WTC11 (cell line): Measurements from ENCODE around the gene HDAC9. TPM values are rescaled to one million over a fixed set of nuclear protein-coding genes. Genes with fewer than 3 reads are reported as not detected.

Experiments used
- ATAC-seq: fragments of 200-7000 bp; cut with Tn5 transposase; 2 replicates; pipeline ENCODE4 v1.10.0; 2021; ENCODE audit warnings: mild to moderate bottlenecking, moderate library complexity
- CTCF ChIA-PET: fragments of 300-600 bp; sonication (Branson Sonifier 250); formaldehyde crosslinking; loops from one replicate; lab custom pipeline; 2021; ENCODE audit warnings: antibody characterized with exemption; lab: Charles Lee
- POLR2A ChIA-PET: fragments of 350-600 bp; sonication (Branson Sonifier 250); formaldehyde crosslinking; loops from one replicate; lab custom pipeline; 2021; ENCODE audit warnings: antibody characterized with exemption; lab: Charles Lee
- DNase-seq: peaks from one replicate; pipeline ENCODE4 v3.0.0; 2021; ENCODE audit warnings: low spot score
- H3K27ac Mint-ChIP-seq: 2 replicates; pipeline ENCODE4 v1.8.0; 2021; ENCODE audit warnings: mixed read lengths
- H3K27me3 Mint-ChIP-seq: 2 replicates; pipeline ENCODE4 v1.8.0; 2021; ENCODE audit warnings: low read depth, mild to moderate bottlenecking, moderate library complexity, mixed read lengths
- H3K36me3 Mint-ChIP-seq: 2 replicates; pipeline ENCODE4 v1.8.0; 2021; ENCODE audit warnings: mixed read lengths
- H3K4me1 Mint-ChIP-seq: 2 replicates; pipeline ENCODE4 v1.8.0; 2022; ENCODE audit warnings: mixed read lengths
- H3K4me3 Mint-ChIP-seq: 2 replicates; pipeline ENCODE4 v1.8.0; 2021; ENCODE audit warnings: mild to moderate bottlenecking, moderate library complexity, mixed read lengths
- H3K9me3 Mint-ChIP-seq: 2 replicates; pipeline ENCODE4 v1.8.0; 2021; ENCODE audit warnings: mixed read lengths
- ELF4 ChIP-seq: sonication (generic); formaldehyde crosslinking; IDR thresholded peaks from 2 replicates; pipeline ENCODE4 v1.8.1; 2022; ENCODE audit warnings: low read depth, mild to moderate bottlenecking, moderate library complexity, missing genetic modification reagents
- EMX1 ChIP-seq: fragments of 250-450 bp; sonication (Bioruptor Pico); IDR thresholded peaks from 2 replicates; pipeline ENCODE4 v1.8.0; 2021; ENCODE audit warnings: mild to moderate bottlenecking
- GABPB1 ChIP-seq: sonication (generic); formaldehyde crosslinking; IDR thresholded peaks from 2 replicates; pipeline ENCODE4 v1.8.1; 2023; ENCODE audit warnings: mild to moderate bottlenecking, missing genetic modification reagents
- GTF2I ChIP-seq: fragments of 250-450 bp; sonication (Bioruptor Pico); conservative IDR thresholded peaks from 2 replicates; pipeline ENCODE4 v1.4.0; 2021; ENCODE audit warnings: mild to moderate bottlenecking
- JUN ChIP-seq: sonication (generic); formaldehyde crosslinking; IDR thresholded peaks from 2 replicates; pipeline ENCODE4 v1.8.0; 2023; ENCODE audit warnings: mild to moderate bottlenecking, missing genetic modification reagents
- KAT7 ChIP-seq: sonication (generic); formaldehyde crosslinking; IDR thresholded peaks from 2 replicates; pipeline ENCODE4 v1.8.1; 2023; ENCODE audit warnings: missing genetic modification reagents, mild to moderate bottlenecking, borderline replicate concordance
- MYBL2 ChIP-seq: sonication (generic); formaldehyde crosslinking; IDR thresholded peaks from 2 replicates; pipeline ENCODE4 v1.8.1; 2023; ENCODE audit warnings: mild to moderate bottlenecking, moderate library complexity, missing genetic modification reagents
- NR3C1 ChIP-seq: sonication (generic); formaldehyde crosslinking; conservative IDR thresholded peaks from 2 replicates; pipeline ENCODE4 v1.8.1; 2023; ENCODE audit warnings: low read depth, mild to moderate bottlenecking, missing genetic modification reagents
- SMAD3 ChIP-seq: sonication (generic); formaldehyde crosslinking; IDR thresholded peaks from 2 replicates; pipeline ENCODE4 v1.8.0; 2022; ENCODE audit warnings: missing genetic modification reagents, mild to moderate bottlenecking, borderline replicate concordance
- SOX15 ChIP-seq: fragments of 250-450 bp; sonication (Bioruptor Pico); IDR thresholded peaks from 2 replicates; pipeline ENCODE4 v1.9.0; 2021; ENCODE audit warnings: mild to moderate bottlenecking
- TEAD4 ChIP-seq: sonication (generic); formaldehyde crosslinking; IDR thresholded peaks from 2 replicates; pipeline ENCODE4 v1.8.0; 2022; ENCODE audit warnings: mild to moderate bottlenecking, missing genetic modification reagents
- TP53 ChIP-seq: sonication (generic); formaldehyde crosslinking; IDR thresholded peaks from 2 replicates; pipeline ENCODE4 v1.8.1; 2023; ENCODE audit warnings: mild to moderate bottlenecking, missing genetic modification reagents
- ZBTB21 ChIP-seq: sonication (generic); formaldehyde crosslinking; IDR thresholded peaks from 2 replicates; pipeline ENCODE4 v1.8.1; 2023; ENCODE audit warnings: mild to moderate bottlenecking, missing genetic modification reagents, borderline replicate concordance
- total RNA-seq: library from RNA; stranded (reverse); gene quantifications from 3 replicates; pipeline ENCODE4 v1.2.3, GENCODE V29; 2021
- TF ChIP-seq, protein P1 (sequence below): fragments of 250-450 bp; sonication (Bioruptor Pico); conservative IDR thresholded peaks from 2 replicates; pipeline ENCODE4 v1.9.0; 2021; ENCODE audit warnings: mild to moderate bottlenecking
- TF ChIP-seq, protein P2 (sequence below): sonication (generic); formaldehyde crosslinking; conservative IDR thresholded peaks from 2 replicates; pipeline ENCODE4 v1.8.1; 2023; ENCODE audit warnings: mild to moderate bottlenecking, low read depth, missing genetic modification reagents, moderate library complexity
- TF ChIP-seq, protein P3 (sequence below): sonication (generic); formaldehyde crosslinking; IDR thresholded peaks from 2 replicates; pipeline ENCODE4 v1.8.0; 2022; ENCODE audit warnings: mild to moderate bottlenecking, missing genetic modification reagents
- TF ChIP-seq, protein P4 (sequence below): sonication (generic); formaldehyde crosslinking; IDR thresholded peaks from 2 replicates; pipeline ENCODE4 v1.8.1; 2023; ENCODE audit warnings: mild to moderate bottlenecking, moderate library complexity, missing genetic modification reagents
- TF ChIP-seq, protein P5 (sequence below): sonication (generic); formaldehyde crosslinking; IDR thresholded peaks from 2 replicates; pipeline ENCODE4 v1.8.1; 2023; ENCODE audit warnings: mild to moderate bottlenecking, missing genetic modification reagents, borderline replicate concordance
- TF ChIP-seq, protein P6 (sequence below): sonication (generic); formaldehyde crosslinking; IDR thresholded peaks from 2 replicates; pipeline ENCODE4 v1.8.0; 2023; ENCODE audit warnings: missing genetic modification reagents, mild to moderate bottlenecking, borderline replicate concordance
- TF ChIP-seq, protein P7 (sequence below): sonication (generic); formaldehyde crosslinking; IDR thresholded peaks from 2 replicates; pipeline ENCODE4 v1.8.1; 2022; ENCODE audit warnings: low read depth, missing genetic modification reagents, borderline replicate concordance

HDAC9 gene
- total RNA-seq, 1 experiment from 2014 or later = 18.8 TPM

DNA sequence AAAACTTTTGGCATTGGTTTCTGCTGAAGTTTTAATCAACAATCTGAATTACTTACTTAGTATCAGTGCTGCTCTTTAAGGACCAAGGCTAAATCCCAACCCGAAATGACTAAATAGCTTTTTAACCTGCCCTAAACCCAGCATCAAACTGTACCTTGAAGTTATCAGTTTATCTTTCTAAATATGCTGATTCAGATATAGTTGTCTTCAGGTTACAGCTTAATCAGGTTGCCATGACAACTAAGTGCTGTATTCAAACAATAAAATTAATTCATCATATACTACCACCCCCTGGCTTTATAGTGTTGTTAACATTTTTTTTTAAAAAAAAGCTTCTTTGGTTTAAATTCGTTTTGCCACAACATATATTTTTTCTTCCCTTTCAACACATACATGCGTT, 382.3 kb downstream of the HDAC9 start:
- TF ChIP-seq, protein P1, sequence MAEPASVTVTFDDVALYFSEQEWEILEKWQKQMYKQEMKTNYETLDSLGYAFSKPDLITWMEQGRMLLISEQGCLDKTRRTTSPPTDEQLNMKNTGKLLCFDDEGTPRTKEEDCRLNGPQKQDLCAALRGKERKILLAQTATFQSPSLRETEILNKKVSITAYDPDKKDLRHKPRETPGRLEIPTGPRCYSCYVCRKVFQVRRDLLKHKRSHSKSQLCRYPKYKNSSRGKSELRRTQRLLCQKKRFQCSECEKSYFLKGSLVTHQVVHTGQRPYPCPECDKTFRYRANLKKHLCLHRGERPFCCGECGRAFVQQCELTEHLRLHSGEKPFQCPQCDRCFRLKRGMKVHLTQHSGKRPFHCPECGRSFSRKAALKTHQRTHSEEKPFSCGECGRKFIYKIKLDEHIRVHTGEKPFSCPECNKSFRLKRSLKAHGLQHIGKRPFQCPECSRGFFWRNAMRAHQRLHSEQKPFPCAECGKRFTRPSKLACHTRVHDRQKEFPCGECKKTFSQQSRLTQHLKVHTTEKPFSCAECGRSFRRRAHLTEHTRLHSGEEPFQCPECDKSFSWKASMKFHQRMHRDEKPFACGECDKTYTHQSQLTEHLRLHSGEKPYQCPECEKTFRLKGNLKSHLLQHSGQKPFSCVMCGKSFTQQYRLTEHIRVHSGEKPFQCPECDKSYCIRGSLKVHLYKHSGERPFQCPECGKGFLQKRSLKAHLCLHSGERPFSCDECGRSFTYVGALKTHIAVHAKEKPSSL (CRISPR knock-in tag) = no peak
- TF ChIP-seq SOX15 (no peak), KAT7 (CRISPR knock-in tag) (no peak), TP53 (CRISPR knock-in tag) (no peak), ELF4 (no peak), JUN (no peak), SMAD3 (CRISPR knock-in tag) (no peak), GTF2I (CRISPR knock-in tag) (no peak), MYBL2 (CRISPR knock-in tag) (no peak), EMX1 (no peak), NR3C1 (no peak), GABPB1 (CRISPR knock-in tag) (no peak), ZBTB21 (CRISPR knock-in tag) (no peak), TEAD4 (CRISPR knock-in tag) (no peak)
- TF ChIP-seq, protein P2, sequence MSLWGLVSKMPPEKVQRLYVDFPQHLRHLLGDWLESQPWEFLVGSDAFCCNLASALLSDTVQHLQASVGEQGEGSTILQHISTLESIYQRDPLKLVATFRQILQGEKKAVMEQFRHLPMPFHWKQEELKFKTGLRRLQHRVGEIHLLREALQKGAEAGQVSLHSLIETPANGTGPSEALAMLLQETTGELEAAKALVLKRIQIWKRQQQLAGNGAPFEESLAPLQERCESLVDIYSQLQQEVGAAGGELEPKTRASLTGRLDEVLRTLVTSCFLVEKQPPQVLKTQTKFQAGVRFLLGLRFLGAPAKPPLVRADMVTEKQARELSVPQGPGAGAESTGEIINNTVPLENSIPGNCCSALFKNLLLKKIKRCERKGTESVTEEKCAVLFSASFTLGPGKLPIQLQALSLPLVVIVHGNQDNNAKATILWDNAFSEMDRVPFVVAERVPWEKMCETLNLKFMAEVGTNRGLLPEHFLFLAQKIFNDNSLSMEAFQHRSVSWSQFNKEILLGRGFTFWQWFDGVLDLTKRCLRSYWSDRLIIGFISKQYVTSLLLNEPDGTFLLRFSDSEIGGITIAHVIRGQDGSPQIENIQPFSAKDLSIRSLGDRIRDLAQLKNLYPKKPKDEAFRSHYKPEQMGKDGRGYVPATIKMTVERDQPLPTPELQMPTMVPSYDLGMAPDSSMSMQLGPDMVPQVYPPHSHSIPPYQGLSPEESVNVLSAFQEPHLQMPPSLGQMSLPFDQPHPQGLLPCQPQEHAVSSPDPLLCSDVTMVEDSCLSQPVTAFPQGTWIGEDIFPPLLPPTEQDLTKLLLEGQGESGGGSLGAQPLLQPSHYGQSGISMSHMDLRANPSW = no peak
- TF ChIP-seq, protein P3, sequence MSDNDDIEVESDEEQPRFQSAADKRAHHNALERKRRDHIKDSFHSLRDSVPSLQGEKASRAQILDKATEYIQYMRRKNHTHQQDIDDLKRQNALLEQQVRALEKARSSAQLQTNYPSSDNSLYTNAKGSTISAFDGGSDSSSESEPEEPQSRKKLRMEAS (CRISPR knock-in tag) = no peak
- TF ChIP-seq, protein P4, sequence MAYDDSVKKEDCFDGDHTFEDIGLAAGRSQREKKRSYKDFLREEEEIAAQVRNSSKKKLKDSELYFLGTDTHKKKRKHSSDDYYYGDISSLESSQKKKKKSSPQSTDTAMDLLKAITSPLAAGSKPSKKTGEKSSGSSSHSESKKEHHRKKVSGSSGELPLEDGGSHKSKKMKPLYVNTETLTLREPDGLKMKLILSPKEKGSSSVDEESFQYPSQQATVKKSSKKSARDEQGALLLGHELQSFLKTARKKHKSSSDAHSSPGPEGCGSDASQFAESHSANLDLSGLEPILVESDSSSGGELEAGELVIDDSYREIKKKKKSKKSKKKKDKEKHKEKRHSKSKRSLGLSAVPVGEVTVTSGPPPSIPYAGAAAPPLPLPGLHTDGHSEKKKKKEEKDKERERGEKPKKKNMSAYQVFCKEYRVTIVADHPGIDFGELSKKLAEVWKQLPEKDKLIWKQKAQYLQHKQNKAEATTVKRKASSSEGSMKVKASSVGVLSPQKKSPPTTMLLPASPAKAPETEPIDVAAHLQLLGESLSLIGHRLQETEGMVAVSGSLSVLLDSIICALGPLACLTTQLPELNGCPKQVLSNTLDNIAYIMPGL = no peak
- TF ChIP-seq, protein P5, sequence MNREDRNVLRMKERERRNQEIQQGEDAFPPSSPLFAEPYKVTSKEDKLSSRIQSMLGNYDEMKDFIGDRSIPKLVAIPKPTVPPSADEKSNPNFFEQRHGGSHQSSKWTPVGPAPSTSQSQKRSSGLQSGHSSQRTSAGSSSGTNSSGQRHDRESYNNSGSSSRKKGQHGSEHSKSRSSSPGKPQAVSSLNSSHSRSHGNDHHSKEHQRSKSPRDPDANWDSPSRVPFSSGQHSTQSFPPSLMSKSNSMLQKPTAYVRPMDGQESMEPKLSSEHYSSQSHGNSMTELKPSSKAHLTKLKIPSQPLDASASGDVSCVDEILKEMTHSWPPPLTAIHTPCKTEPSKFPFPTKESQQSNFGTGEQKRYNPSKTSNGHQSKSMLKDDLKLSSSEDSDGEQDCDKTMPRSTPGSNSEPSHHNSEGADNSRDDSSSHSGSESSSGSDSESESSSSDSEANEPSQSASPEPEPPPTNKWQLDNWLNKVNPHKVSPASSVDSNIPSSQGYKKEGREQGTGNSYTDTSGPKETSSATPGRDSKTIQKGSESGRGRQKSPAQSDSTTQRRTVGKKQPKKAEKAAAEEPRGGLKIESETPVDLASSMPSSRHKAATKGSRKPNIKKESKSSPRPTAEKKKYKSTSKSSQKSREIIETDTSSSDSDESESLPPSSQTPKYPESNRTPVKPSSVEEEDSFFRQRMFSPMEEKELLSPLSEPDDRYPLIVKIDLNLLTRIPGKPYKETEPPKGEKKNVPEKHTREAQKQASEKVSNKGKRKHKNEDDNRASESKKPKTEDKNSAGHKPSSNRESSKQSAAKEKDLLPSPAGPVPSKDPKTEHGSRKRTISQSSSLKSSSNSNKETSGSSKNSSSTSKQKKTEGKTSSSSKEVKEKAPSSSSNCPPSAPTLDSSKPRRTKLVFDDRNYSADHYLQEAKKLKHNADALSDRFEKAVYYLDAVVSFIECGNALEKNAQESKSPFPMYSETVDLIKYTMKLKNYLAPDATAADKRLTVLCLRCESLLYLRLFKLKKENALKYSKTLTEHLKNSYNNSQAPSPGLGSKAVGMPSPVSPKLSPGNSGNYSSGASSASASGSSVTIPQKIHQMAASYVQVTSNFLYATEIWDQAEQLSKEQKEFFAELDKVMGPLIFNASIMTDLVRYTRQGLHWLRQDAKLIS (CRISPR knock-in tag) = no peak
- TF ChIP-seq, protein P6, sequence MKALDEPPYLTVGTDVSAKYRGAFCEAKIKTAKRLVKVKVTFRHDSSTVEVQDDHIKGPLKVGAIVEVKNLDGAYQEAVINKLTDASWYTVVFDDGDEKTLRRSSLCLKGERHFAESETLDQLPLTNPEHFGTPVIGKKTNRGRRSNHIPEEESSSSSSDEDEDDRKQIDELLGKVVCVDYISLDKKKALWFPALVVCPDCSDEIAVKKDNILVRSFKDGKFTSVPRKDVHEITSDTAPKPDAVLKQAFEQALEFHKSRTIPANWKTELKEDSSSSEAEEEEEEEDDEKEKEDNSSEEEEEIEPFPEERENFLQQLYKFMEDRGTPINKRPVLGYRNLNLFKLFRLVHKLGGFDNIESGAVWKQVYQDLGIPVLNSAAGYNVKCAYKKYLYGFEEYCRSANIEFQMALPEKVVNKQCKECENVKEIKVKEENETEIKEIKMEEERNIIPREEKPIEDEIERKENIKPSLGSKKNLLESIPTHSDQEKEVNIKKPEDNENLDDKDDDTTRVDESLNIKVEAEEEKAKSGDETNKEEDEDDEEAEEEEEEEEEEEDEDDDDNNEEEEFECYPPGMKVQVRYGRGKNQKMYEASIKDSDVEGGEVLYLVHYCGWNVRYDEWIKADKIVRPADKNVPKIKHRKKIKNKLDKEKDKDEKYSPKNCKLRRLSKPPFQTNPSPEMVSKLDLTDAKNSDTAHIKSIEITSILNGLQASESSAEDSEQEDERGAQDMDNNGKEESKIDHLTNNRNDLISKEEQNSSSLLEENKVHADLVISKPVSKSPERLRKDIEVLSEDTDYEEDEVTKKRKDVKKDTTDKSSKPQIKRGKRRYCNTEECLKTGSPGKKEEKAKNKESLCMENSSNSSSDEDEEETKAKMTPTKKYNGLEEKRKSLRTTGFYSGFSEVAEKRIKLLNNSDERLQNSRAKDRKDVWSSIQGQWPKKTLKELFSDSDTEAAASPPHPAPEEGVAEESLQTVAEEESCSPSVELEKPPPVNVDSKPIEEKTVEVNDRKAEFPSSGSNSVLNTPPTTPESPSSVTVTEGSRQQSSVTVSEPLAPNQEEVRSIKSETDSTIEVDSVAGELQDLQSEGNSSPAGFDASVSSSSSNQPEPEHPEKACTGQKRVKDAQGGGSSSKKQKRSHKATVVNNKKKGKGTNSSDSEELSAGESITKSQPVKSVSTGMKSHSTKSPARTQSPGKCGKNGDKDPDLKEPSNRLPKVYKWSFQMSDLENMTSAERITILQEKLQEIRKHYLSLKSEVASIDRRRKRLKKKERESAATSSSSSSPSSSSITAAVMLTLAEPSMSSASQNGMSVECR (CRISPR knock-in tag) = no peak
- TF ChIP-seq, protein P7, sequence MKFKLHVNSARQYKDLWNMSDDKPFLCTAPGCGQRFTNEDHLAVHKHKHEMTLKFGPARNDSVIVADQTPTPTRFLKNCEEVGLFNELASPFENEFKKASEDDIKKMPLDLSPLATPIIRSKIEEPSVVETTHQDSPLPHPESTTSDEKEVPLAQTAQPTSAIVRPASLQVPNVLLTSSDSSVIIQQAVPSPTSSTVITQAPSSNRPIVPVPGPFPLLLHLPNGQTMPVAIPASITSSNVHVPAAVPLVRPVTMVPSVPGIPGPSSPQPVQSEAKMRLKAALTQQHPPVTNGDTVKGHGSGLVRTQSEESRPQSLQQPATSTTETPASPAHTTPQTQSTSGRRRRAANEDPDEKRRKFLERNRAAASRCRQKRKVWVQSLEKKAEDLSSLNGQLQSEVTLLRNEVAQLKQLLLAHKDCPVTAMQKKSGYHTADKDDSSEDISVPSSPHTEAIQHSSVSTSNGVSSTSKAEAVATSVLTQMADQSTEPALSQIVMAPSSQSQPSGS = no peak

More for the DNA sequence above, 382.3 kb downstream of the HDAC9 start:
- H3K27ac Mint-ChIP-seq = no peak overlapping the region
- CTCF ChIA-PET = no interaction called here
- H3K9me3 Mint-ChIP-seq = peaks cover 17% of the 10 kb centered on the region
- DNase-seq (no peak), ATAC-seq (no peak)
- H3K36me3 Mint-ChIP-seq = 0 out of 2 replicates have a peak, but pooled peaks cover 3% of the 10 kb centered on the region
- no peaks in the 10 kb centered on the region for H3K27me3 Mint-ChIP-seq
- no peak overlapping the region for H3K4me3 Mint-ChIP-seq
- POLR2A ChIA-PET = no interaction called here
- H3K4me1 Mint-ChIP-seq = no peaks in the 10 kb centered on the region
